Smooth muscle cell of trachea (primary cell): Measurements from ENCODE around the gene PPRC1. TPM values are rescaled to one million over a fixed set of nuclear protein-coding genes. Genes with fewer than 3 reads are reported as not detected.

ENCODE experiments used
- total RNA-seq: library from RNA; depleted of rRNA; stranded (reverse); fragments of >200 nt; gene quantifications from 2 replicates; pipeline ENCODE4 v1.2.1, GENCODE V29; 2014

The PPRC1 gene, protein sequence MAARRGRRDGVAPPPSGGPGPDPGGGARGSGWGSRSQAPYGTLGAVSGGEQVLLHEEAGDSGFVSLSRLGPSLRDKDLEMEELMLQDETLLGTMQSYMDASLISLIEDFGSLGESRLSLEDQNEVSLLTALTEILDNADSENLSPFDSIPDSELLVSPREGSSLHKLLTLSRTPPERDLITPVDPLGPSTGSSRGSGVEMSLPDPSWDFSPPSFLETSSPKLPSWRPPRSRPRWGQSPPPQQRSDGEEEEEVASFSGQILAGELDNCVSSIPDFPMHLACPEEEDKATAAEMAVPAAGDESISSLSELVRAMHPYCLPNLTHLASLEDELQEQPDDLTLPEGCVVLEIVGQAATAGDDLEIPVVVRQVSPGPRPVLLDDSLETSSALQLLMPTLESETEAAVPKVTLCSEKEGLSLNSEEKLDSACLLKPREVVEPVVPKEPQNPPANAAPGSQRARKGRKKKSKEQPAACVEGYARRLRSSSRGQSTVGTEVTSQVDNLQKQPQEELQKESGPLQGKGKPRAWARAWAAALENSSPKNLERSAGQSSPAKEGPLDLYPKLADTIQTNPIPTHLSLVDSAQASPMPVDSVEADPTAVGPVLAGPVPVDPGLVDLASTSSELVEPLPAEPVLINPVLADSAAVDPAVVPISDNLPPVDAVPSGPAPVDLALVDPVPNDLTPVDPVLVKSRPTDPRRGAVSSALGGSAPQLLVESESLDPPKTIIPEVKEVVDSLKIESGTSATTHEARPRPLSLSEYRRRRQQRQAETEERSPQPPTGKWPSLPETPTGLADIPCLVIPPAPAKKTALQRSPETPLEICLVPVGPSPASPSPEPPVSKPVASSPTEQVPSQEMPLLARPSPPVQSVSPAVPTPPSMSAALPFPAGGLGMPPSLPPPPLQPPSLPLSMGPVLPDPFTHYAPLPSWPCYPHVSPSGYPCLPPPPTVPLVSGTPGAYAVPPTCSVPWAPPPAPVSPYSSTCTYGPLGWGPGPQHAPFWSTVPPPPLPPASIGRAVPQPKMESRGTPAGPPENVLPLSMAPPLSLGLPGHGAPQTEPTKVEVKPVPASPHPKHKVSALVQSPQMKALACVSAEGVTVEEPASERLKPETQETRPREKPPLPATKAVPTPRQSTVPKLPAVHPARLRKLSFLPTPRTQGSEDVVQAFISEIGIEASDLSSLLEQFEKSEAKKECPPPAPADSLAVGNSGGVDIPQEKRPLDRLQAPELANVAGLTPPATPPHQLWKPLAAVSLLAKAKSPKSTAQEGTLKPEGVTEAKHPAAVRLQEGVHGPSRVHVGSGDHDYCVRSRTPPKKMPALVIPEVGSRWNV (N-terminal part only)
- total RNA-seq: 8.7 and 15.2 TPM in 2 replicates

DNA sequence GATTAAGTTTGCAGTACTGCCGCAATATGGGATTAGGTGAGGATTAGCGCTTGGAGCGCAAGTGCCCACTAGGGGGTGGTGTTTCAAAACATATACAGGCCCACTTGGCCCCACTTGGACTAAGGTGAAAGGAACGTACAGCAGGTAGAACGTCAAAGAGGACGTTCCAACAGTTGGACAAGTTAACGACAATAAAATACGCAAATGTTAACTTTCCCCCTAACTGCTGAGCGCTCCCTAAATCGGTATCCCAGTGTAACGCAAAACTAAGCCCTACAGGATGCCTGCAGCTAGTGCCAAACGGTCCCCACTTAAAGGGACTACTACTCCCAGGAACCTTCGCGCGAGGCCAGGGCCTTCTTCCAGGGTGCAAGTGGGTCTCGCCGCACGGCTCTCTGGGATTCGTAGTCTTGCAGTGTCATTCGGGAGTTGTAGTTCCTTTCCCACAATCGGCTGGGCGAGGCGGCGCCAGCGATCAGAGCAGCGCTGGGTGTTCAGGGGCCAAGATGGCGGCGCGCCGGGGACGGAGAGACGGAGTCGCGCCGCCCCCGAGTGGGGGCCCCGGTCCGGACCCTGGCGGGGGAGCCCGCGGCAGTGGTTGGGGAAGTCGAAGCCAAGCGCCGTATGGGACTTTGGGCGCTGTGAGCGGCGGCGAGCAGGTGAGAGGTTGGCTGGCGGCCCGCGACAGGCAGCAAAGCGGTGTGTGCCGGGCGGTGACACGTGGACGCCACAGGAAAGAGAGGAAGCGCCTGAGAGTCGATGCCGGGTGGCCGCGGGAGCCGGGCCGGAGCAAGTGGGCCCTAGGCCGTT lies at the start of gene PPRC1:
TSS of gene PPRC1 (plus strand) at position 478 of the 810 bp plus-strand sequence. CDS start at position 507, 29 bp downstream.

DNA sequence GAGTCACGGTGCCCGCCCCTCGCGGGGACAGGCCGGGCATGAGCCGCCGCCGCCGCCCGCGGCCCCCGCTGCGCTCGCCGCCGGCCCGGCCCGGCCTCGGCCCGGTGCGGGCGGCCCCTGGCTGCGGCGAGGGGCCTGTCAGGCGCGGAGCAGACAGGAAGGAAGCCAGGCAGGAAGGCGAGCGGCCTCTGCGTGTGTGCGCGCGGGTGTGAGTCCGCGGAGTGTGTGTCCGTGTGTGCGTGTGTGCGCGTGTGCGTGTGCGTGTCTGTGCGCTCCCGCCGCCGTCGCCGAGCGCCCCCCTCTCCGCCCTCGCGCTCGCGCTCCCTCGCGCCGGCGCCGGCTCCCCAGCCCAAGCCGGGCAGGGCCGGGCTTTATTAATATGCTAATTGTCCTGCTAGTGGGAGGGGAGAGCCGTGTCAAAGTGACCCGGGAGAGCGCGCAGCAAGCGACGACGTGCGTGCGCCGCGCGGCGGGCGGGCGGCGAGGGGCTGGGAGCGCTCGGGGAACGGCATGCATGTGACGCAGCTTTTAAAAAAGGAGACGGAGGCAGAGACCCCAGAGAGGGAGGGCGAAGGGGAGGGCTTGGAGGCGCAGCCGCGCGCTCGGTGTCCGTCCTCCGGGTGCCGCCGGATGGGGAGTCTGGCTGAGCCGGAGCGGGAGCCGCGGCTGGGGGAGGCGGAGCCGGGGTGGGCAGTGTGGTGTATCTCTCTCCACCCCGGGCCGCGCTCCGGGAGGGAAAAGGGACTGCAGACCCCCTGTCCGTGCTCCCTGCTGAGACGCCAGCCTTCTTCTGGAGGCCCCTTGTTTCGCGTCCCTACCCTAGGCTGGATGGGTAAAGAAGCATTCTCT lies 12.5 kb upstream of the PPRC1 start, which contains the start of gene LDB1:
TSS of gene LDB1 (minus strand) at position 227 of the 849 bp plus-strand sequence. CDS start 258 bp downstream, outside the sequence.

DNA sequence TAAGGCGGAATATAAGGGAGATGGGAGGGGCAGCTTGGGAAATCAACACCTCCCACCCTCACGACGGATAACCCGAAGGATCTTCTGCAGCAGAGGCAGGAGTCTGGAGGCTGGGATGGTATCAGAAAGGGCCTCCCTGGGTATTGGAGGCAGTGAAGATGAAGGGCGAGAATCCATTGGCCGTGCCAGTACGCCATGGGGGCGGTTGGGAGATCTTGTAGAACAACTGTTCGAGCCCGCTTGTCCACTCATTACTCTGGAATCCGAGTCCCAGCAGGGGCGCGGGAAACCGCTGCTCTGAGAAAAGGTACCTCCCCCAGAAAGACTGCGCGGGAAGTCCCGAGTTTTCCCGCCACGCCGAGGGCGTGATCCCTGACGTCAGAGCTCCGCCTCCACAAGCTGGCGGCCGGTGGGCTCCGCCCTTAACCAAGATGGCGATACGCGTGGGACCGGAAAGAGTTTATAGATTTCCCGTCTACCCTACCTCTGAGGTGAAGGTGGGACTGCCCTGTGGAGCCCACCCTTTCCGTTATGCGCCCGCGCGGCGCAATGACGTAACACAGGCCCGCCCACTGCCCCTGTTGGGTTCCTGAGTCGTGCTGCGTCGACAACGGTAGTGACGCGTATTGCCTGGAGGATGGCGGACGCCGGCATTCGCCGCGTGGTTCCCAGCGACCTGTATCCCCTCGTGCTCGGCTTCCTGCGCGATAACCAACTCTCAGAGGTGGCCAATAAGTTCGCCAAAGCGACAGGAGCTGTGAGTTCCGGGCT lies 19.1 kb downstream of the PPRC1 start, which contains the start of gene NOLC1:
TSS of gene NOLC1 (plus strand) at position 616 of the 771 bp plus-strand sequence. CDS start at position 638, 22 bp downstream.

Other genes with a start within 250 kb of the PPRC1 start
- gene ARMH3, start 76.9 kb upstream of the PPRC1 start, total RNA-seq: 15.9 and 17.9 TPM in 2 replicates
- gene HPS6, start 67.7 kb upstream of the PPRC1 start, total RNA-seq: 41.7 and 62.5 TPM in 2 replicates
- 28.9 and 68.1 TPM in 2 replicates for gene LDB1, start 12.7 kb upstream of the PPRC1 start, total RNA-seq
- gene NOLC1, start 19.3 kb downstream of the PPRC1 start, total RNA-seq: 25.9 and 28.4 TPM in 2 replicates
- gene ELOVL3, start 93.3 kb downstream of the PPRC1 start, total RNA-seq: 0.83 TPM in 1 of 2 replicates, not detected in the other
- 0.17 TPM in 1 of 2 replicates, not detected in the other for gene PITX3, start 108.5 kb downstream of the PPRC1 start, total RNA-seq
- 39.6 and 43.0 TPM in 2 replicates for gene GBF1, start 112.5 kb downstream of the PPRC1 start, total RNA-seq